Panc1 (cell line): ENCODE data around the gene RANBP17.

Experiments
- POLR2AphosphoS5 ChIP-seq: IDR thresholded peaks from 2 replicates; pipeline ENCODE4 v1.6.1; 2012; ENCODE audit warnings: mild to moderate bottlenecking, low read depth, low read length, moderate library complexity
- SIN3A ChIP-seq: IDR thresholded peaks from 2 replicates; pipeline ENCODE4 v1.6.1; 2012; ENCODE audit warnings: low read depth, mild to moderate bottlenecking, low read length, moderate library complexity, borderline replicate concordance; ENCODE audit not compliant: insufficient read depth
- TF ChIP-seq, protein P1 (sequence below): fragments of 450-650 bp; IDR thresholded peaks from 2 replicates; pipeline ENCODE4 v1.5.1; 2017; ENCODE audit warnings: mild to moderate bottlenecking

DNA sequence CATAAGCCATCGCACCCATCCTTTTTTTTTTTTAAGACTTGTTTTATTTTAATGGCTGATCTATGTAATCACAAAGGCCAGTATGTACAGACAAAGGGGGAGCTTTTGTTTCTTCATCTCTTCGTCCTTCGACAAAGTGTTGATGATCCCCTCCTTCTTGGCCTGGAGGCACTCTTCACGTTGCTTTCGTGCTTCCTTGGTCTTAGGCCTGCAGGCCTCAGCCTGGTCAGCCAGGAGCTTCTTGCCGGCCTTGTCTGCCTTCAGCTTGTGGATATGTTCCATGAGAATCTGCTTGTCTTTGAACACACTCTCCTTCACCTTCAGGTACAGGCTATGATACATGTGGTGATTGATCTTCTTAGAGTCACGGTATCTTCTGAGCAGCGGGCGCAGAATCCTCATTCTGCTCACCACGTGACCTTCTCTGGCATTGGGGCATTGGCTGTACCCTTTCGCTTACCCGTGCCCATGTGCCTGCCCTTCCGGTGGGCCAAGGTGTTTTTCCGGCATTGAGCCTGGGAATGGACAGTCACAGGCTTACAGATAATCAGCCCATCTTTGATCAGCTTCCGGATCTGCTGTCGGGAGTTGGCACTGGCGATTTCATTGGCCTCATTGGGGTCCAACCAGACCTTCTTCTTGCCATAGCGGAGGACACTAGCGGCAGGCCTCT is 483.3 kb downstream of the RANBP17 start:
- TF ChIP-seq, protein P1, sequence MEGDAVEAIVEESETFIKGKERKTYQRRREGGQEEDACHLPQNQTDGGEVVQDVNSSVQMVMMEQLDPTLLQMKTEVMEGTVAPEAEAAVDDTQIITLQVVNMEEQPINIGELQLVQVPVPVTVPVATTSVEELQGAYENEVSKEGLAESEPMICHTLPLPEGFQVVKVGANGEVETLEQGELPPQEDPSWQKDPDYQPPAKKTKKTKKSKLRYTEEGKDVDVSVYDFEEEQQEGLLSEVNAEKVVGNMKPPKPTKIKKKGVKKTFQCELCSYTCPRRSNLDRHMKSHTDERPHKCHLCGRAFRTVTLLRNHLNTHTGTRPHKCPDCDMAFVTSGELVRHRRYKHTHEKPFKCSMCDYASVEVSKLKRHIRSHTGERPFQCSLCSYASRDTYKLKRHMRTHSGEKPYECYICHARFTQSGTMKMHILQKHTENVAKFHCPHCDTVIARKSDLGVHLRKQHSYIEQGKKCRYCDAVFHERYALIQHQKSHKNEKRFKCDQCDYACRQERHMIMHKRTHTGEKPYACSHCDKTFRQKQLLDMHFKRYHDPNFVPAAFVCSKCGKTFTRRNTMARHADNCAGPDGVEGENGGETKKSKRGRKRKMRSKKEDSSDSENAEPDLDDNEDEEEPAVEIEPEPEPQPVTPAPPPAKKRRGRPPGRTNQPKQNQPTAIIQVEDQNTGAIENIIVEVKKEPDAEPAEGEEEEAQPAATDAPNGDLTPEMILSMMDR = no peak
- TF ChIP-seq SIN3A (no peak), POLR2AphosphoS5 (no peak)
